ENCODE data around the gene IFI27L2.

- no peak for TF ChIP-seq CTCF (conservative IDR thresholded peaks at IDR 0.05)
- TF ChIP-seq ZFX (IDR thresholded peaks at IDR 0.05), result no peak
These were observed 16.6 kb upstream of the IFI27L2 start for GRCh38 chr14:94145902-94146527.
